Measurements from ENCODE around the gene ADAM22. TPM values are rescaled to one million over a fixed set of nuclear protein-coding genes. Genes with fewer than 3 reads are reported as not detected.

ADAM22 gene
- total and polyA plus RNA-seq, 7 donors = under 0.01 to 3.5 (median 1.4) TPM

DNA sequence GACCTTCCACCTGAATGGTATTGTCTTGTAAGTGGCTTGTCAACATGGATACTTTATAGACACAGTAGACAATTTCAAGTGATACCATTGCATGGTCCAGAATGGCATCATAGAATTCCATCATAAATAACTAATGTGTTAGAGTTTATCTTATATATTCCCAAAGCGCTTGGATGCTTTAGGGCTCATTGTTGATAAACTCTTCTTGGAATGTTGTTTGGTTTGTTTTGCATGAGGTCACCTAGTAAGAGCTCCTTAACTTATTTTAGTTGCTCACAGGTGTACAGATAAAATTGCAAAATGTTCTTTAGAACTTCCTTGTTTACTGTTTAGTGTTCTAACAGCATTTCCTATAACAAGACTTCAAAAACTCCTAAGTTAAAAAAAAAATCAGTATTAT, 249.0 kb downstream of the ADAM22 start:
- no peaks in the 10 kb centered on the region for H3K27me3 ChIP-seq
- TF ChIP-seq POLR2A (IDR thresholded peaks at IDR 0.05) (no peak), EP300 (IDR thresholded peaks at IDR 0.05) (no peak), POLR2AphosphoS5 (IDR thresholded peaks at IDR 0.05) (no peak)
- TF ChIP-seq, protein P1, sequence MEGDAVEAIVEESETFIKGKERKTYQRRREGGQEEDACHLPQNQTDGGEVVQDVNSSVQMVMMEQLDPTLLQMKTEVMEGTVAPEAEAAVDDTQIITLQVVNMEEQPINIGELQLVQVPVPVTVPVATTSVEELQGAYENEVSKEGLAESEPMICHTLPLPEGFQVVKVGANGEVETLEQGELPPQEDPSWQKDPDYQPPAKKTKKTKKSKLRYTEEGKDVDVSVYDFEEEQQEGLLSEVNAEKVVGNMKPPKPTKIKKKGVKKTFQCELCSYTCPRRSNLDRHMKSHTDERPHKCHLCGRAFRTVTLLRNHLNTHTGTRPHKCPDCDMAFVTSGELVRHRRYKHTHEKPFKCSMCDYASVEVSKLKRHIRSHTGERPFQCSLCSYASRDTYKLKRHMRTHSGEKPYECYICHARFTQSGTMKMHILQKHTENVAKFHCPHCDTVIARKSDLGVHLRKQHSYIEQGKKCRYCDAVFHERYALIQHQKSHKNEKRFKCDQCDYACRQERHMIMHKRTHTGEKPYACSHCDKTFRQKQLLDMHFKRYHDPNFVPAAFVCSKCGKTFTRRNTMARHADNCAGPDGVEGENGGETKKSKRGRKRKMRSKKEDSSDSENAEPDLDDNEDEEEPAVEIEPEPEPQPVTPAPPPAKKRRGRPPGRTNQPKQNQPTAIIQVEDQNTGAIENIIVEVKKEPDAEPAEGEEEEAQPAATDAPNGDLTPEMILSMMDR (IDR thresholded peaks at IDR 0.05) = no peak
- no peaks in the 10 kb centered on the region for H3K36me3 ChIP-seq
- DNase-seq = no peak
- H3K4me1 ChIP-seq = no peaks in the 10 kb centered on the region
- intact Hi-C loops (cut with DNase I) = no loop called here
- 91 to 92% methylated on average over 1 of the region's 1 CpG for WGBS, 2 donors
- no peaks in the 10 kb centered on the region for H3K9me3 ChIP-seq
- no peak overlapping the region for H3K4me3 ChIP-seq
- H3K27ac ChIP-seq = no peak overlapping the region

DNA sequence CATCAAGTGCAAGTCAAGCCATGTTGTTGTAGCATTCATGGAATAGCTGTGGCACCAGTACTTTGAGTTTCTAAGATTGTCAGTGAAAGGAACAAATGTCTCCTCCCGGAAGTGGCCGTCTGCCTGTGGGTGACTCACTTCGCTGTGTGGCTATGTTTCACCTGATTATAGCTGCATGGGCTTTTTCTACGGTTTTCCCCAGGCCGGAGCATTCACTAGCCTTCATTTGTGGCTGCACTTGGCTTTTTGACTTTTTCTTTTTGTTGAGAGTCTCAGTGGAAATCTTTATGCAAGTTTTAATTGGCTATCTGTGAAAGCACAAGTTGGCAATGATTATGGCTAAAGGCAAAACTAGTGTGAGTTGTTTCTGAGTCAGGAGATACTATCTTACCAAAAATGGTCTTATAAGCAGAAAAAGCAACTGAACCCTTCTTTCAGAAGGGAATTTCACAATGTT, 250.8 kb downstream of the ADAM22 start:
- Histone ChIP-seq H3K27ac (no peak overlapping the region), H3K4me1 (no peaks in the 10 kb centered on the region), H3K27me3 (no peaks in the 10 kb centered on the region), H3K9me3 (no peaks in the 10 kb centered on the region), H3K4me3 (no peak overlapping the region), H3K36me3 (no peaks in the 10 kb centered on the region)
- 90 to 93% methylated on average over 5 of the region's 5 CpGs for WGBS, 2 donors
- no peak for TF ChIP-seq POLR2A (IDR thresholded peaks at IDR 0.05)
- TF ChIP-seq POLR2AphosphoS5 (IDR thresholded peaks at IDR 0.05) = no peak
- no peak for TF ChIP-seq EP300 (IDR thresholded peaks at IDR 0.05)
- TF ChIP-seq, protein P1 (IDR thresholded peaks at IDR 0.05) = no peak
- intact Hi-C loops (cut with DNase I) = no loop called here
- no peak for DNase-seq

DNA sequence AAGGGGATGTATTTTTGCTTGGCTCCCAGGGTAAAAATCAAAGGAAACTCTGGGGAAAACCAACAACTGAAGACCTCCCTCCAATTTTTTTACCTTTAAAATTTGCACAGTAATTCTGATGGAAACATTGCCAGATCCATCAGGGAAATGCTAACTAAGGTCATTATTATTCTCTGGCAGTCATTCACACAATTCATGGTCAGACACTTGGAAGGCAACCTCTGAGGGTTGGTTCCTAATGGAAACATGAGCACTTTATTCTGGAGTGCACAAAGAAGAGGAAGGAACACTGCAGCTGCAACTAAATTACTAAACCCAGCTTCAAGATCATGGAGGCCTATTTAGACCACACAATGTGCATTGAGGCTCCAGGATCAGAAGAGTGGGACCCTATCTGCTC, 251.6 kb downstream of the ADAM22 start:
- intact Hi-C loops (cut with DNase I) = no loop called here
- TF ChIP-seq POLR2A (IDR thresholded peaks at IDR 0.05) (no peak), EP300 (IDR thresholded peaks at IDR 0.05) (no peak), POLR2AphosphoS5 (IDR thresholded peaks at IDR 0.05) (no peak)
- TF ChIP-seq, protein P1 (IDR thresholded peaks at IDR 0.05) = no peak
- DNase-seq = no peak
- no peak overlapping the region for H3K4me3 ChIP-seq
- H3K4me1 ChIP-seq = no peaks in the 10 kb centered on the region
- no peaks in the 10 kb centered on the region for H3K9me3 ChIP-seq
- no peak overlapping the region for H3K27ac ChIP-seq
- no peaks in the 10 kb centered on the region for H3K36me3 ChIP-seq
- H3K27me3 ChIP-seq = no peaks in the 10 kb centered on the region

DNA sequence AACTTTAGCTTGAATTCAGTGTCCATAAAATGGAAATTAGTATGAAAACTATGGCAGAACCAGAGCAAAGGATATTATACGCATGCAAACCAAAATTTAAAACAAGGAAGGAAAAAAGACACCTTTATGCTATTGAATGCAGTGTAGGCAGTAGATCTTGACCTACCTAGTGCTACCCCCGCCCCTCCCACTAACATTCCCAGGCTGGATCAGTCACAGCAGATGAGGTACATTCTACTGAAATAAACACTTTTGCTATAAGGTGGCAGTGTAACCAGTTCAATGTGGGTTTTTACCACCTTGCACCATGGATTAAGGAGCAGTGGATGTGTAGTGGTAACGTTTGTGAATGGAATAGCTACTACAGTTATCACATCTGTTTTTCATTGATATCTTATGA, 257.9 kb downstream of the ADAM22 start:
- Histone ChIP-seq H3K27me3 (no peaks in the 10 kb centered on the region), H3K27ac (no peak overlapping the region), H3K4me3 (no peak overlapping the region), H3K9me3 (no peaks in the 10 kb centered on the region), H3K4me1 (no peaks in the 10 kb centered on the region), H3K36me3 (no peaks in the 10 kb centered on the region)
- TF ChIP-seq POLR2A (IDR thresholded peaks at IDR 0.05) (no peak), POLR2AphosphoS5 (IDR thresholded peaks at IDR 0.05) (no peak), EP300 (IDR thresholded peaks at IDR 0.05) (no peak)
- TF ChIP-seq, protein P1 (IDR thresholded peaks at IDR 0.05) = no peak
- no peak for DNase-seq
- intact Hi-C loops (cut with DNase I) = no loop called here
- WGBS, 2 donors = 91 to 93% methylated on average over 3 of the region's 3 CpGs

DNA sequence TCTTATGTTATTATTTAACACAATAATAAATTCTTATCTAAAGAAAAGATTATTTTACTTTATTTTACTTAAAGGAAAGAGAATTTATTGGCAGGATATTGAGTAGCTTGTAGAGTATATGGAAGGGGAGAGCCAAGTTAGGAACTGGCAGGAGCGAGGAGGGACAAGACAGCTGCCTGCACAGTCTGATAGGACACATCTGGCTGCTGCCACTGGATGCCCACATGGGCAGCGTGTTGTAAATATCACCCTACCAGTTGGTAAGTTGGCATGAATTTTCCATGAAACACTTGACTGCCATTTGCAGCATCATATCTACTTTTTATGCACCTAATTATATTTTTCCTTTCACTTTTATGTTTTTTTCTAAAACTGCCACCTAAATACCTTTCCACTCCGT, 266.2 kb downstream of the ADAM22 start:
- TF ChIP-seq POLR2AphosphoS5 (IDR thresholded peaks at IDR 0.05) (no peak), POLR2A (IDR thresholded peaks at IDR 0.05) (no peak), EP300 (IDR thresholded peaks at IDR 0.05) (no peak)
- TF ChIP-seq, protein P1 (IDR thresholded peaks at IDR 0.05) = no peak
- Histone ChIP-seq H3K27ac (no peak overlapping the region), H3K4me1 (no peaks in the 10 kb centered on the region), H3K36me3 (peaks cover 0 to 34% (median 3%) of the 10 kb centered on the region in 4 donors), H3K4me3 (no peak overlapping the region), H3K27me3 (no peaks in the 10 kb centered on the region), H3K9me3 (no peaks in the 10 kb centered on the region)
- no peak for DNase-seq
- 72 to 82% methylated on average over 3 of the region's 3 CpGs for WGBS, 2 donors
- intact Hi-C loops (cut with DNase I) = no loop called here
